Fibroblast of mammary gland (primary cell): ENCODE results near the gene DENND2A.
A peak's percentile ranks its signal among the peaks of the same experiment; 100 is the strongest.

Experiments
- DNase-seq: peaks from one replicate; pipeline ENCODE4 v3.0.0-alpha.2; 2010; ENCODE audit warnings: low read depth
- H3K4me3 ChIP-seq: 2 replicates; pipeline ENCODE4 v1.5.1; 2011; ENCODE audit warnings: low read depth, mild to moderate bottlenecking, low read length, moderate library complexity; ENCODE audit not compliant: control insufficient read depth
- TF ChIP-seq, protein P1 (sequence below): conservative IDR thresholded peaks from 2 replicates; pipeline ENCODE4 v1.5.1; 2011; ENCODE audit warnings: low read depth, low read length, inconsistent platforms; ENCODE audit not compliant: control insufficient read depth, insufficient read depth

DENND2A gene

DNA sequence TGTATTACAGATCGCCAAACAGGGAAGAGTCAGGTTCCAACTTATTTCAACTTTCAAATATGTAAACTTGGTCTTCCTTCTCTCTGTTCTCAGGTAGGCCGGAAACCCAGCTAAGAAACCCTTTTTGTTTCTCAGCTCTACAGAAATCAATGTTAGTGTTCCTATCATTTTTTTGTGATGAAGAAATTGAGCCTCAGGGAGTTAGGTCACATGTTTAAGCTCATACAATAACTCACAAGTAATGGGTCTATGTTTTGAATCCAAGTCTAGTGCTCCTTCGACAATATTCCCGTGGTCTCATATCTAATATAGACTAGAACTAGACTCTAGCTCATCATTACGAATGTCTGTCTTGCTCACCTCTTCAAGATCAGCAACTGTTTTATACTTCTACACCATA is 22.3 kb downstream of the DENND2A start:
- DNase-seq: no peak
- TF ChIP-seq, protein P1, sequence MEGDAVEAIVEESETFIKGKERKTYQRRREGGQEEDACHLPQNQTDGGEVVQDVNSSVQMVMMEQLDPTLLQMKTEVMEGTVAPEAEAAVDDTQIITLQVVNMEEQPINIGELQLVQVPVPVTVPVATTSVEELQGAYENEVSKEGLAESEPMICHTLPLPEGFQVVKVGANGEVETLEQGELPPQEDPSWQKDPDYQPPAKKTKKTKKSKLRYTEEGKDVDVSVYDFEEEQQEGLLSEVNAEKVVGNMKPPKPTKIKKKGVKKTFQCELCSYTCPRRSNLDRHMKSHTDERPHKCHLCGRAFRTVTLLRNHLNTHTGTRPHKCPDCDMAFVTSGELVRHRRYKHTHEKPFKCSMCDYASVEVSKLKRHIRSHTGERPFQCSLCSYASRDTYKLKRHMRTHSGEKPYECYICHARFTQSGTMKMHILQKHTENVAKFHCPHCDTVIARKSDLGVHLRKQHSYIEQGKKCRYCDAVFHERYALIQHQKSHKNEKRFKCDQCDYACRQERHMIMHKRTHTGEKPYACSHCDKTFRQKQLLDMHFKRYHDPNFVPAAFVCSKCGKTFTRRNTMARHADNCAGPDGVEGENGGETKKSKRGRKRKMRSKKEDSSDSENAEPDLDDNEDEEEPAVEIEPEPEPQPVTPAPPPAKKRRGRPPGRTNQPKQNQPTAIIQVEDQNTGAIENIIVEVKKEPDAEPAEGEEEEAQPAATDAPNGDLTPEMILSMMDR: no peak
- H3K4me3 ChIP-seq: no peak overlapping the region

DNA sequence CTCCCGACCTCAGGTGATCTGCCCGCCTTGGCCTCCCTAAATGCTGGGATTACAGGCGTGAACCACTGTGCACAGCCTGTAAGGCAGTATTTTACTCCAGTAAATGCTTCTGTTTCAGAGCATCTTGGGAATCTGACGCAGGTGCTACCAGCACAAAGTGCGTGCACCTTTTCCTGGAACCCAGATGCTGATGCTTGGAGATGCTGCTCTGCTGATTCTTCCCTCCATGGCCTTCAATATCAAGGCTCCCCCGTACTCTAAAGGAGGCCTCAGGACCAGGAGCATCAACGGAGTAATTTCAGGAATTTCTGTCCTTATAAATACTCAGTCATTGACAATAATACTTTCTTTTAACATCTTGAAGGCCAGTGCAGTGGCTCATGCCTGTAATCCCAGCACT is 23.5 kb downstream of the DENND2A start:
- TF ChIP-seq, protein P1: no peak
- H3K4me3 ChIP-seq: no peak overlapping the region

DNA sequence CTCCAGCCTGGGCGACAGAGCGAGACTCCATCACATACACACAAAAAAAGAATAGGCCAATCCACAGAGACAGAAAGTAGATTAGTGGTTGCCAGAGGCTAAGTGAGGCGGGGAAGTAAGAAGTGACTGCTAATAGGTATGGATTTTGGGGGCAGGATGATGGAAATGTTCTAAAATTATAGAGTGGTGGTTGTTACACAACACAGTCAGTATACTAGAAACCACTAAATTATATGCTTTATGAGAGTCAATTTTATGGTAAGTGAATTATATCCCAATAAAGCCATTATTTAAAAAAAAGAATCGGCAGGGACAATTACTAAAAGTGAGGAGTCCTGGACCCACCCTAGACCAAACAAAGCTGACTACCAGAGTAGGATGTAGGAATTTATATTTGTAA is 24.3 kb downstream of the DENND2A start:
- H3K4me3 ChIP-seq: no peak overlapping the region
- DNase-seq: no peak
- TF ChIP-seq, protein P1: no peak

More for the DNA sequence above, 23.5 kb downstream of the DENND2A start:
- DNase-seq: no peak

DNA sequence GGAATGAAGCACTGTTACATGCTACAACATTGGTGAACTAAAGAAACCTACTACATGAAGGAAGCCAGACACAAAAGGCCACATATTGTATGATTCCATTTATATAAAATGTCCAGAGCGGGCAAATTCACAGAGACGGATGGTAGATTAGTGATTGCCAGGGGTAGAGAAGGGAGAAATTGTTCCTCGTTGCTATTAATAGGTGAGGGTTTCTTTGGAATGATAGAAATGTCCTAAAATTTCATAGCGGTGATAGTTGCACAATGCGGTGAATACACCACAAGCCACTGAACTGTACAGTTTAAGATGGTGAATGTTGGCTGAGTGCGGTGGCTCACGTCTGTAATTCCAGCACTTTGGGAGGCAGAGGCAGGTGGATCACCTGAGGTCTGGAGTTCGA is 29.0 kb downstream of the DENND2A start:
- TF ChIP-seq, protein P1: no peak
- H3K4me3 ChIP-seq: no peak overlapping the region
- no peak for DNase-seq

DNA sequence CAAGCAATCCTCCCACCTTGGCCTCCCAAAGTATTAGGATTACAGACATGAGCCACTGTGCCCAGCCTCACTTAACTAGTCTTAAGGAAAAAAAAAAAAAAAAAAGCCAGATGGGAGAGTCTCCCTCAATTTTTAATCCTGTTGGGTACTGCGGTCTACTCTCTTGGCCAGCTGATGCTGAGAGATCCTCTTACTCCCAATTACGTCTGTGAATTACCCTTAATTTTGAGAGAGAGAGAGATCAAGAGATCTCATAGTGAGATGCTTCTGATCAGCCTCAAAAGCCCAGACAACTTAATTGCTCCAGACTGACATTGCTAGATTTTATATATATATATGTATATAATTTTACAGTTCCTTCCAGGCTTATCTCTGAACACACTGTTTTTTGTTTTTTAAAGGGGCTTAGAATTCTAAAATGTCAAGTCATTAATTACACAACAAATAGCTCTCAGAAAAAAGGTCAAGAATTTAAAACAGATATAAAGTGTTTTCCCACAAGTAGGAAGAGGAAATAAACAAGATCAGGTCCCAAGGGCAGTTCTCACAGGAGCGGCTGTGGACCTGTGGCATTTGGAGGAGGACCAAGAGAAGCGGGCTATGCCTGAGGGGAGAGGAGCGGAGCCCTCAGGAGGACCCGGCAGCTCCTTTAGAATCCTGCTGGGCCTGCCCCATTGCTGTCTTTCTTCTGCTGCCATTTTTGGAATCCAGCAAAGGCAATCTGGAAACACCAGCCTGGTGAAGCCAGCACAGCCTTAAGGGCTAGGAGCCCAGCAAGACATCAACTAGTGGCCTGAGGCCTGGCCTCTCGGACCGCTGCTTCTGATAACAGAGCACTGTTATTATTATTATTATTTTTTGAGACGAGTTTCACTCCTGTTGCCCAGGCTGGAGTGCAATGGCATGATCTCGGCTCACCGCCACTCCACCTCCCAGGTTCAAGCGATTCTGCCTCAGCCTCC is 30.1 kb downstream of the DENND2A start:
- TF ChIP-seq, protein P1: no peak
- no peak overlapping the region for H3K4me3 ChIP-seq
- DNase-seq: no peak

DNA sequence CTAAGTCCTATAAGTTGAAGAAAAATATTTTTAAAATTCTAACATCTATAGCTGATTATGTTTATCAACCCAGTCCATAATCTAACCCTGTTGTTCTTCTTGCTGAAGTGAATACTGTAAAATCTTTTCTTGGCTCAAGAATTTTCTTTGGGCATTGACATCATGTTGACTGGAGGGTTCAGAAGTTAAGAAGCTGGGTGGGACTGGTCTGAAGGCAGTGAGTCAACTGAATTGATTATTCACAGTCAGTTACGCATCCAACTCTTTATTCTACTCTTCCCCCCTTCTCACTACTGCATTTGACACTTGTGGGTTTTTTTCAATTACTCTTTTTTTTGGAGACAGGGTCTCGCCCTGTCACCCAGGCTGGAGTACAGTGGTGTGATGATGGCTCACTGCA is 31.0 kb downstream of the DENND2A start:
- DNase-seq: peak; percentile 88
- H3K4me3 ChIP-seq: no peak overlapping the region
- TF ChIP-seq, protein P1: no peak
